Activated gamma-delta T cell treated with anti-CD3 and anti-CD28 coated beads, Interleukin-2, amount 50 U/mL, for 16 hours (primary cell): ENCODE measurements around the gene MITF.
"Not testable (repeated sequence)": the region's sequence is repeated elsewhere in the genome, so short reads cannot be mapped to it uniquely, and the experiment has no call there.

Experiments
- DNase-seq: peaks from one replicate; pipeline ENCODE4 v3.0.0-alpha.2; 2020; ENCODE audit warnings: low read depth

MITF gene

DNA sequence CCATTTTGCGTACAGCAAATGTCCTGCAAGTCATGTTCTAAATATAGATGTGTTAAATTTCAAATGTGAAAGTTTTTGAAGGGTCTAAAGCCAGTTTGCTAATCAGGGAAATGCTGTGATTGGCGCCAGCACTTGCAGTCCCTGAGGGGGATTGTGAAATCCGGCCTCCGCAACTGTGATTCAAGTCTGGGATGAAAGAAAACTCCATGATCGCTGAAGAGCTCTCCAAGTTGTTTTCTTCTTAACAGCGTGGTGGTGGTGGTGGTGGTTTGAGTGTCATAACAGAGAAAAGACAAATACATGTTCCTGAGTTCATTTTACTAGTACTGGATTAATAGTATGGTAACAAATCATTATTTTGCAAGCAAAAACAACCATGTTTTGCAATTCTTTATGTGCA lies 51.8 kb downstream of the MITF start:
- no peak for DNase-seq

DNA sequence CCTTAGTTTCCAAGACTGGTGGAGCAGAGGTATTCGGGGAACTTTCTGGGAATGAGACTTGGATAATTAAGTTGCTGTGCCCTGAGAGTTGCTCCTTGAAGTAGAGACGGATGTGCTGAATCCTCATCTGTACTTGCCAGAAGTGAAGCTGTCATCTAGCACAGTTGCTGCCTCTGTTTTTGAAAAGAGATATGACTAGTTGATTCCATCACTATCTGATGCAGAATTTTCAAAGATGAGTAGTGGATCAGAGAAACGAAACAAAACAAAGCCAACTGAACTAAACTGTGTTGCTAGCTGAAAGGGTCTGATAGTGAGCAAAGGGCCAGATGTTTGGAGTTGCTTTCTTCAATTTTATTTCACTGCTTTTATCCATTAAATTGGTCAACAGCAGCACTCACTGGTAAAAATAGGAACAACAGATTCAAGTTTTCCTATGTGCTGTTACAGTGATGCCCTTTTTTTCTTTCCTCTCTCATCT lies 52.7 kb downstream of the MITF start:
- DNase-seq: no peak

- DNase-seq: not testable (repeated sequence)
Measured at GRCh38 chr3:69796126-69796525, 56.9 kb downstream of the MITF start.

GRCh38 chr3:69803681-69804270 lies 64.5 kb downstream of the MITF start:
- DNase-seq: no peak

- no peak for DNase-seq
Measured at GRCh38 chr3:69805491-69805890, 66.2 kb downstream of the MITF start.

DNA sequence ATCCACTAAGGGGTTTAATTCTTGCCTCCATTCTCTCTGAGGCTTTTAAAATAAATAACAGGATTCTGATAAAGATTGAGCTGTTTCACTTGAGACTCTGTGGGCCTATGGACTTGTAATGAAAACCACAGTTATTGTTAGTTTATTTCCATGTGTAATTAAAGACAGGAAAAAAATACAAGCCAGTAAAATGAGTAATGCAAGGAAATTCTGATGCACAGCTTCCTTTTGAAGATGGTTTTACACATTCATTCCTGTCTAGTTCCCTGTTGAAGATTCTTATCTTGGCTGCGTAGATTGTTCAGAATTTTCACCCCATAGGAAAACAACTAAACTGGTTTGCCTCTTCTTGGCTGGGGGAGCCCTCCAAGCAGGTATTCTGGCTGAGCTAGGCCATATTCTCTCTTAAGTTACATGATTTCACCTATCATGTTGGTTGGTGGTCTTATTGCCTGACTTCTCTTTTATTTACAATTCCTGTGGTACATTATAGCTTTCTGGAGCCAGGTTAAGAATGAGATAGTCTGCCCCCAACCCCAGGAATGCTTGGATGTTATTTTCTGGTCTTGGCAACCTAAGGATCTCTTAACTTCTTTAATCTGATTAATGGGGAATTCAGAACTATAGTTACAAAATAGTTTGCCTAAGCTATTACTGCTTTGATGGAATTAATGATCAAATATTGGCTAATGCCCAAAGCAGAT lies 67.6 kb downstream of the MITF start:
- DNase-seq: no peak

DNA sequence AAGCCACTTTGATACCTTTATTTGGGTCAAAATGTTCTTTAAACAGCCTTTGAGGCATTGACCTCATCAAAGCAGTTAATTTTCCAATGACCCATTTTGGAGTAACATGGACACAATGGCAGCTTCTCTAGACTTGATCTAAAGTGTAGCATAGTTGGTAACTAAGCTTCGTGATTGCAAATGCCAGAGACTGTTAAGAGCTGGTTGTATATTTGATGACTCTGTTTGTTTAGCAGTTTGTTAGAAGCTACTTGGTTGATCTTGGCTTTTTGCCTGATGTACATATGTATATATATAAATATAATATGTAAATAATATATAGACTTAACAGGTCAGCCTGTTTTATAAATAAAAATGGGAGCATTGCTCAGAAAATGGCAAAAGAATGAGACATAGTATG lies 68.4 kb downstream of the MITF start:
- no peak for DNase-seq

DNA sequence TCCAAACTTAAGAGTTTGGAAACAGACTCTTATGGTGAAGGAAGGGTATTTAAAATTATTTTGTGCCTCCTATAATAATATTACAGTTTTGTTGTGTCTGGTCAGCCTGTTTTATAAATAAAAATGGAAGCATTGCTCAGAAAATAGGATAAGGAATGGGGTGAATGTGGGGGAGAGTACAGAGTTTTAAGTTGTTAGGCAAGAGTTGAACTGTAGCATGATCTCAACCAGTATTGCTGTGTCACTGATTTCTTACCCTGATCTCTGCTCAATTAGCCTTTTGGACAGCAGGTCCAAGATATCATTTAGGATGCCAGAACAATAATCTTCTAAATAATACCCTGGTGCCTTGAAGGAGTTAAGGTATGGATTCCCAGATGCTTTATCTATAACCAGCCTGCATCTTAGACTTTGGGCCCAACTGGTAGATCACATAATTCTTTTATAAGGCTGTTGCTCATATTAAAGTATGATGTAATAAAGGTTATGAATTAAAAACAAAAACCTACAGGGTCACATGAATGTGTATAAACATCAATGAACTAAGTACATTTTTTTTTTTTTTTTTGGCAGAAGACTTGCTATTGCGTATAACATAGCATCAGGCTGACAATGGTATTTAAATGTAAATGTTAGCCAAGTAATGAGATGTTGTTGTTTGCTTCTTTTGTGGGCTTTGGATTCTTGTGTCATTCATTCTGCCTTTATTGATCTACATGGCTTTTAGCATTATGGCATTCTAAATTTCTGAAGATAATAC lies 70.0 kb downstream of the MITF start:
- no peak for DNase-seq

DNA sequence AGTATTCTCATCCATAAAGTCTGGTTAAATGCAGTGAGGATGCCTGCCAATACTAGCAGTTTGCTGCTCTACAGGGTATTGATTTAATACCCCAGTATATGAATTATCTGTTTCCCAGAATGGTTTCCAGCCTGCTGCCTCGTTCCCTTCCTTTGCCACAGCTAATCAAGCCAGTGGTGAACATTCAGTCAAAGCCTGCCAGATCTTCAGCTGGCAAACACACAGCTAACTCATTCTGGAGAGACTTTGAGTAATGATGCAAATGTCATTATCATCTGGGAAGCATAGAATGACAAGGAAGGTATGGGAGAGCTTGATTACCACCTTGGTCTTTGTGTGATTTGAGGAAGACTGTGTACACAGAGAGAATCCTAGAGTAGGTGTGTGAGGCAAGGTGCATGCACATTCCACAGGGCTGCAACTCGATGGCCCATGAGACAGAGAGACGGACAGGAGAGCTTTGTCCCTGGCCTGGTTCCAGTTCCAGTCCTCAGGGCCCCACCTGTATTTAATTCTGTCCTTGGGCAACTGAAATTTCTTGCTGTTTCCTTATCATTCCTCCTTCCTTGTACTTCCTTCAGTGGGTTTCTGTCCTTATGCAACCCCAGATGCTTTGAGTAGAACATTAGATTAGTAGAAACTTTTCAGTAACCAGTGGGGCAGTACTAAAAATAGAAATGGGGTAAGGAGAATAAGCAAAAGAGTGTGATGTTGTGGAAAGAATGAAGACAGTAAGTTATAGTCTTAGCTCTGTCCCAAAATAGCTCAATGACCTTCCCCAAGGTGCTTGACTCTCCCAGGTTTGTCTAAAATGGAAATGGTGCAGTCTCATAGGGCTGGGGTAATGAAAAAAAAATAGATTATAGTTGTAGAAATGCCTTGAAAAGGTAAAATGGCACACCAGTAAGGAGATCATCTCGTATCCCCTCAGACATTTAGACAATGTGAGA lies 72.5 kb downstream of the MITF start:
- no peak for DNase-seq

DNA sequence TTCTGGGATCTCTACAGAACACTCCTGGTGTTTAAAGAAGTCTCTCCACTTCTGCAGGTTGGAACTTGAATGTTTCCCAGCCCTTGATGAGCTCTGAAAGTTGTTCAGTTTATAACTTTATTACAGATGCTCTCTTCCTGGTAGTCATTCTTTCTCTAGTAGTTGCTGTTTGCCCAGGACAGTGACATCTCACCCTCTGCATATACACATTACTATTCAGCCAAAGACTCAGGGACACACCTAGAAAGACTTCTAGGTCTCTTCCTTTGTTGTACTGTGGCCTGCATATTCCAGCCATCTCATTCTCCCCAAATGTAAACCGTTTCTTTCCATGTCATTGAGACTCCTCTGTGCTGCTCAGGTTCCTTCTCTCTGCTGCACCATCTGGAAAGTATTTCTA lies 76.7 kb downstream of the MITF start:
- DNase-seq: no peak

- no peak for DNase-seq
Measured at GRCh38 chr3:69817988-69818387, 78.7 kb downstream of the MITF start.

DNA sequence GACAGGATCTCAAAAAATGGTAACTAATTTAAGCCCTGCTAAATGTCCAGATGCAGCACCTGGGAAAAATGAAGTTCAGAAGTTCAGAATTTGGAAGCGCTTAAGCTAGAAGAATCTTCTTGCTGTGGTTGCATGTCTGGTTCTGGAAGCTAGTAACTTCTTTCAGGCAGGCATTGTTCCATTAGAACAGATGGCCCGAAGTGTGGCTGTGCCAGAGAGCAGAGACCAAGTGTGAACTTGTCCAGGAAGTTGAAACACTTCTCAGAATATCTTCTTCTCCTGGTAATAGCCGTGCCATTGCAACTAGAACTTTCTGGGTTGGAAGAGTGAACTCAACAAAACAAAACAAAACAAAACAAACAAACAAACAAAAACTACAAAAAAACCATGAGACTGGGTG lies 80.0 kb downstream of the MITF start:
- DNase-seq: no peak

DNA sequence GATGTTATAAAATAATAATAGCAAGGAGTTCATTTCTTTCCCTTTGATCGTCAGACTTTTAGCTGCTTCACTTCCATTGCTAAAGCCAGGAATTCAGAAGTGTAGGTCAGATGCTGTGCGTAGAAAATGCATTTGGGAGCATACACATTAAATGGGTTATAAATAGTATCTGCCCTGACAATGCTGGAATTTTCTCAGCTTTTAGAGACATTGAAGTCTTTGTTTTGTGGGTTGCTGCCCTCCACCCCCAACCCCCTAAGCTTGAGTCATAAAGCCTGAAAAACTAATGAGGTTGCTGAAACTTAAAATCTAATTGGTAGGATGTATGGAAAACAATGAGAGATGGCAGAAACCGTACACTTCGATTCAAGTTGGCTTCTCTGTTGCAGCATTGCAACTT lies 81.9 kb downstream of the MITF start:
- DNase-seq: no peak

GRCh38 chr3:69823743-69824142 lies 84.5 kb downstream of the MITF start:
- DNase-seq: no peak

GRCh38 chr3:69825446-69825845 lies 86.2 kb downstream of the MITF start:
- DNase-seq: no peak

GRCh38 chr3:69827127-69827526 lies 87.9 kb downstream of the MITF start:
- DNase-seq: no peak

- no peak for DNase-seq
Measured at GRCh38 chr3:69828817-69829216, 89.6 kb downstream of the MITF start.

DNA sequence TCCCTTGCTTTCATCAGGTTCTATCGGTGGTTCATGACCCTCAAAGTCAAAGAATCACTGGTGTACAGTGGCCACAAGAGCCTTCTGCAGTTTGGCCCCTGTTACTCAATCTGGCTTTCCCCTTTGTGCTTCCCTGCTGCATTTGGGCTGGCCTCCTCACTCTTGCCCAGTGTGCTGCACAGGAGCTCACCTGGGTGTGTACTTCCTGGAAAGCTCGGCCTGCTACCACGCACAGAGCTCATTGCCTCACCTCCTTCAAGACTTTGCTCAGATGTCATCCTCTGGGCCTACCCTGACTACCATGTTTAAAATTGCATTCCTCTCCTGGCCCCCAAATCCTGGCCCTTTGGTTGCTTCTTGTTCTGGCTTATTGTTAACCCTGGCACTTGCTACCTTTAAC lies 90.9 kb downstream of the MITF start:
- no peak for DNase-seq

GRCh38 chr3:69831737-69832136 lies 92.5 kb downstream of the MITF start:
- no peak for DNase-seq

- DNase-seq: no peak
Measured at GRCh38 chr3:69833591-69833990, 94.3 kb downstream of the MITF start.

DNA sequence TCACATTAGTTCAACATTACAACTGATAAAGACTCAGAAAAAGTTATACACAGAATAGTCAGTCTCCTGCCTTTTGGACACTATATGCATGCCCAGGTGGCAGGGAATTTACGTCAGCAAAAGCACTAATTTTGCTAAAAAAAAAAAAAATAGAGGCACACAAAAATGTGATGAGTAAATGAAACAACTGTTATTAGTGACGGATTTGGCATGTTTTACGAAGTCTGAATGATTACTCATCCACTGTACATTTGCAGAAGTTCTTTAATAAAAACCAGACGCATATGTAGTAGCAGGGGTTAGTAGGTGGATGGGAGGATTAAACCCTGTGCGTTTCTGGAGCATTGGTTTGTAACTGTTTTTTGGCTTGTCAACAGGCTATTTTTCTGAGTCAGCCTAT lies 99.0 kb downstream of the MITF start:
- DNase-seq: no peak
